Activated CD4-positive, alpha-beta T cell treated with anti-CD3 and anti-CD28 coated beads for 4 hours (primary cell): ENCODE data around the gene ARX.

Experiments used
- DNase-seq, 2 donors: peaks; one replicate each; pipeline ENCODE4 v3.0.0-alpha.2; 2020

Gene ARX

GRCh38 chrX:25015486-25016360, at the start of gene ARX:
TSS of gene ARX (minus strand) at chrX:25015965. CDS start at chrX:25015737, 228 bp downstream.
- no peak for DNase-seq

GRCh38 chrX:25059273-25059672, 43.5 kb upstream of the ARX start:
- DNase-seq: no peak

- DNase-seq: no peak
These were observed 37.2 kb upstream of the ARX start for GRCh38 chrX:25052798-25053534.

GRCh38 chrX:25049971-25050370, 34.2 kb upstream of the ARX start:
- DNase-seq: no peak

GRCh38 chrX:25049357-25049756, 33.6 kb upstream of the ARX start:
- DNase-seq: no peak

GRCh38 chrX:25048178-25048577, 32.4 kb upstream of the ARX start:
- DNase-seq: no peak

GRCh38 chrX:25043192-25043591, 27.4 kb upstream of the ARX start:
- no peak for DNase-seq

GRCh38 chrX:25039036-25039435, 23.3 kb upstream of the ARX start:
- DNase-seq: no peak

- no peak for DNase-seq
These were observed 19.1 kb upstream of the ARX start for GRCh38 chrX:25034889-25035288.

- DNase-seq: no peak
These were observed 13.6 kb upstream of the ARX start for GRCh38 chrX:25029288-25029825.

- DNase-seq: no peak
These were observed 13.0 kb upstream of the ARX start for GRCh38 chrX:25028726-25029125.

GRCh38 chrX:25026576-25026975, 10.8 kb upstream of the ARX start:
- DNase-seq: no peak

GRCh38 chrX:25025615-25026014, 9.8 kb upstream of the ARX start:
- no peak for DNase-seq

- DNase-seq: no peak
These were observed 8.1 kb upstream of the ARX start for GRCh38 chrX:25023908-25024307.

- no peak for DNase-seq
These were observed 6.9 kb upstream of the ARX start for GRCh38 chrX:25022499-25023325.

- DNase-seq: peak in 1 of 2 donors; percentile 12
These were observed 5.2 kb upstream of the ARX start for GRCh38 chrX:25020905-25021449.

GRCh38 chrX:25020391-25020904, 4.7 kb upstream of the ARX start:
- DNase-seq: no peak

GRCh38 chrX:25019707-25020390, 4.1 kb upstream of the ARX start:
- DNase-seq: no peak

- no peak for DNase-seq
These were observed 2.9 kb upstream of the ARX start for GRCh38 chrX:25018682-25019081.

GRCh38 chrX:25017667-25018247, 2.0 kb upstream of the ARX start:
- no peak for DNase-seq

- no peak for DNase-seq
These were observed 1.3 kb upstream of the ARX start for GRCh38 chrX:25016938-25017598.
